DND-41 (cell line): Measurements from ENCODE around the gene PLIN4.

ENCODE experiments used
- ATAC-seq: fragments of 200-7000 bp; cut with Tn5 transposase; 3 replicates; pipeline ENCODE4 v1.9.1; 2021; ENCODE audit warnings: low read depth; ENCODE audit not compliant: insufficient read depth
- DNase-seq: peaks from one replicate; pipeline ENCODE4 v3.0.0-alpha.2; 2020
- H2AFZ ChIP-seq: 2 replicates; pipeline ENCODE4 v1.6.0; 2012; ENCODE audit warnings: low read depth, low read length
- H3K27ac ChIP-seq: 2 replicates; pipeline ENCODE4 v1.5.1; 2012; ENCODE audit warnings: low read length, inconsistent platforms
- H3K27me3 ChIP-seq: fragments of 200-600 bp; sonication (generic); 2 replicates; pipeline ENCODE4 v1.6.0; 2012; ENCODE audit warnings: low read length, mild to moderate bottlenecking, inconsistent platforms; ENCODE audit not compliant: insufficient read depth, poor library complexity
- H3K36me3 ChIP-seq: 2 replicates; pipeline ENCODE4 v1.5.1; 2012; ENCODE audit warnings: low read length, inconsistent platforms; ENCODE audit not compliant: insufficient read depth
- H3K4me1 ChIP-seq: 2 replicates; pipeline ENCODE4 v1.5.1; 2012; ENCODE audit warnings: mild to moderate bottlenecking, low read length; ENCODE audit not compliant: insufficient read depth
- H3K4me2 ChIP-seq: 2 replicates; pipeline ENCODE4 v1.6.0; 2012; ENCODE audit warnings: mild to moderate bottlenecking, moderate library complexity, low read length, inconsistent platforms; ENCODE audit not compliant: insufficient read depth
- H3K4me3 ChIP-seq, 2 experiments: fragments of 200-600 bp in 1 of 2; shearing (Covaris generic) in 1 of 2; 2 replicates each; pipeline ENCODE4 v1.5.1; 2012 to 2016; ENCODE audit warnings: inconsistent platforms in 2 of 2, low read length in 2 of 2, mild to moderate bottlenecking in 2 of 2, low read depth in 1 of 2, moderate library complexity in 1 of 2
- H3K79me2 ChIP-seq: 2 replicates; pipeline ENCODE4 v1.6.0; 2012; ENCODE audit warnings: low read length, inconsistent platforms; ENCODE audit not compliant: insufficient read depth
- H3K9ac ChIP-seq: 2 replicates; pipeline ENCODE4 v1.6.0; 2012; ENCODE audit warnings: low read depth, mild to moderate bottlenecking, inconsistent platforms, low read length, moderate library complexity
- H3K9me3 ChIP-seq: 2 replicates; pipeline ENCODE4 v1.5.1; 2012; ENCODE audit warnings: low read length, moderate library complexity, mild to moderate bottlenecking, inconsistent platforms; ENCODE audit not compliant: insufficient read depth, severe bottlenecking
- H4K20me1 ChIP-seq: 2 replicates; pipeline ENCODE4 v1.6.0; 2012; ENCODE audit warnings: low read length; ENCODE audit not compliant: insufficient read depth
- EZH2 ChIP-seq: IDR thresholded peaks from 3 replicates; pipeline ENCODE4 v1.6.1; 2012; ENCODE audit warnings: borderline replicate concordance, low read depth, mild to moderate bottlenecking, moderate library complexity, low read length, inconsistent platforms; ENCODE audit not compliant: severe bottlenecking
- TF ChIP-seq, protein P1 (sequence below): IDR thresholded peaks from 2 replicates; pipeline ENCODE4 v1.5.1; 2012; ENCODE audit warnings: borderline replicate concordance, low read length, moderate library complexity, mild to moderate bottlenecking; ENCODE audit not compliant: poor library complexity, severe bottlenecking; ENCODE audit errors: extremely low read depth

PLIN4 gene

DNA sequence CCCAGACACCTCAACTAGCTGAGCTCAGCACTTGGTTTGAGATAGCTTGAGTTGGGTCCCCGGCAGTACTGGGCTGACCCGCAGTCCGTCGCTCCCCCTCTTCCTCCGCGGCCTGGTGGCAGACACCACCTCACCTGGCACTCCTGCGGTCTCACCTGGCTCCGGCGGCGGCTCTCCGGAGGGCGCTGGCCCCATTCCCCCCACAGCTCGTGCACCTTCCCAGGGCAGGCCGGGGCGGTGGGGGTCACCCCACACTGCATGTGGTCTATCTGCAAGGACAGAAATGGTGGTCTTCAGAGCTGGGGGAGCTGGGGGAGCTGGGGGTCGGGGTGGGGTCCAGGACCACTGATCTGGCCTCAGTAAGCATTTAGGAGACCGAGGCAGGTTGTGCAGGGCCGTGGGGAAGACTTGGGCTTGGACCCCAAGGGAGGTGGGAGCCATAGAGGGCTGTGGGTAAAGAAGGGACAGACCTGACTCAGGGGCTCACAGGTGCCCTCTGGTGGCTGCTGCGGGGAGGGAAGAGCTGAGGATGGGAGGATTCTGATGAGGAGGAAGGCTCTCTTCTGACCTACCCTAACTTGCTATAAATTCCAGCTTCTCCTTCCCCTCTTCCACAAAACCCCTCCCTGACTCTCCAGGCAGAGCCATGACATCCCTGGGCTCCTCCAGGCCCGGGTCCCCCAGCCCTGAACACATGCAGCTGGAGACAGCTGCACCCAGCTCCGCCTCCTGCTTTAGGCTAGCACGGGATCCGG, 6.7 kb upstream of the PLIN4 start:
- no peak overlapping the region for H3K9ac ChIP-seq
- DNase-seq (peak; percentile 65), ATAC-seq (peak; percentile 82)
- no peaks in the 10 kb centered on the region for H4K20me1 ChIP-seq
- H3K4me1 ChIP-seq, result no peaks in the 10 kb centered on the region
- no peaks in the 10 kb centered on the region for H3K9me3 ChIP-seq
- no peaks in the 10 kb centered on the region for H3K79me2 ChIP-seq
- no peak for TF ChIP-seq EZH2
- TF ChIP-seq, protein P1, sequence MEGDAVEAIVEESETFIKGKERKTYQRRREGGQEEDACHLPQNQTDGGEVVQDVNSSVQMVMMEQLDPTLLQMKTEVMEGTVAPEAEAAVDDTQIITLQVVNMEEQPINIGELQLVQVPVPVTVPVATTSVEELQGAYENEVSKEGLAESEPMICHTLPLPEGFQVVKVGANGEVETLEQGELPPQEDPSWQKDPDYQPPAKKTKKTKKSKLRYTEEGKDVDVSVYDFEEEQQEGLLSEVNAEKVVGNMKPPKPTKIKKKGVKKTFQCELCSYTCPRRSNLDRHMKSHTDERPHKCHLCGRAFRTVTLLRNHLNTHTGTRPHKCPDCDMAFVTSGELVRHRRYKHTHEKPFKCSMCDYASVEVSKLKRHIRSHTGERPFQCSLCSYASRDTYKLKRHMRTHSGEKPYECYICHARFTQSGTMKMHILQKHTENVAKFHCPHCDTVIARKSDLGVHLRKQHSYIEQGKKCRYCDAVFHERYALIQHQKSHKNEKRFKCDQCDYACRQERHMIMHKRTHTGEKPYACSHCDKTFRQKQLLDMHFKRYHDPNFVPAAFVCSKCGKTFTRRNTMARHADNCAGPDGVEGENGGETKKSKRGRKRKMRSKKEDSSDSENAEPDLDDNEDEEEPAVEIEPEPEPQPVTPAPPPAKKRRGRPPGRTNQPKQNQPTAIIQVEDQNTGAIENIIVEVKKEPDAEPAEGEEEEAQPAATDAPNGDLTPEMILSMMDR, result peak; percentile 79
- H3K27me3 ChIP-seq, result no peaks in the 10 kb centered on the region
- no peak overlapping the region for H3K27ac ChIP-seq
- peak overlapping the region; percentile 45; the same call in 1 of the 2 replicates for H2AFZ ChIP-seq
- H3K36me3 ChIP-seq, result no peaks in the 10 kb centered on the region
- H3K4me3 ChIP-seq, result no peak overlapping the region
- no peak overlapping the region for H3K4me2 ChIP-seq

DNA sequence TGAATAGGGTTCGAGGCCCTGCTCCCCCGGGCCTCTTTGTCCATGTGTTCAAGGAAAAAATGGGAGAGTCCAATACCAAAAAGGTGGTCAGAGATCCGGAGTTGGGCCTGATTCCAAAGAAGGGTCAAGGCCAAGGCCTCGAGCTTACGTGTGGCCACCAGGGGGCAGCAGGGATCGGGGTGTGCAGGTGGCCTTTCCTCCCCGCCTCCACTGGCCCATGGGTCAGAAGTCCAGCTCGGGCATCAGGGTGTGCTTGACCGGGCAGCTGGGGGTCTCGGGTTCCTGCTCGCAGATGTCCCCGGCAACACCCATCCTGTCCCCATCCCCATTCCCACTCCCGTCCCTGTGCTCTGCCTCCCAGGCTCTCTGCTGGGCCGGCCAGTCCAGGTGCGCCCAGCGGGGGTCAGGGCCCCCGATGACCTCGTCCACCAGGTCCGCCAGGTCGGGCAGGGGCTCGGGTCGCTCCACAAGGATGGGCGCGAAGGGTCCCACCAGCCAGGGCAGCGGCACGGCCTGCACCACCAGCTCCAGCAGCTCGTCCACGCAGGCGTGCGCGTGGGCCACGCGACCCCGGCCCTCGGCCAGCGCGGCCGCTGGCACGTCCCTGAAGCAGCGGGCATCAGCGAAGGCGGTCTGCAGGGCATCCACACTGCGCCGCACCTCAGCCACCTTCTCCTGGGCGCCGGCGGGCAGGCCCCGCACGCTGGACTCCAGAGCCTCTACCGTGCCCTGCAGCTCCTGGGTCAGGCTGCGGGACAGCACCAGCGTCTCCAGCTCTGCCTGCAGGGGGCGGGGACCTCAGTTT, 5.2 kb upstream of the PLIN4 start:
- H3K27me3 ChIP-seq, result no peaks in the 10 kb centered on the region
- ATAC-seq (no peak), DNase-seq (no peak)
- no peak overlapping the region for H3K4me3 ChIP-seq
- H3K4me1 ChIP-seq, result no peaks in the 10 kb centered on the region
- no peaks in the 10 kb centered on the region for H3K36me3 ChIP-seq
- H3K27ac ChIP-seq, result no peak overlapping the region
- no peak overlapping the region for H2AFZ ChIP-seq
- H3K4me2 ChIP-seq, result no peak overlapping the region
- no peak overlapping the region for H3K9ac ChIP-seq
- no peaks in the 10 kb centered on the region for H3K79me2 ChIP-seq
- H4K20me1 ChIP-seq, result no peaks in the 10 kb centered on the region
- no peak for TF ChIP-seq EZH2
- TF ChIP-seq, protein P1, result peak; percentile 69
- H3K9me3 ChIP-seq, result no peaks in the 10 kb centered on the region

DNA sequence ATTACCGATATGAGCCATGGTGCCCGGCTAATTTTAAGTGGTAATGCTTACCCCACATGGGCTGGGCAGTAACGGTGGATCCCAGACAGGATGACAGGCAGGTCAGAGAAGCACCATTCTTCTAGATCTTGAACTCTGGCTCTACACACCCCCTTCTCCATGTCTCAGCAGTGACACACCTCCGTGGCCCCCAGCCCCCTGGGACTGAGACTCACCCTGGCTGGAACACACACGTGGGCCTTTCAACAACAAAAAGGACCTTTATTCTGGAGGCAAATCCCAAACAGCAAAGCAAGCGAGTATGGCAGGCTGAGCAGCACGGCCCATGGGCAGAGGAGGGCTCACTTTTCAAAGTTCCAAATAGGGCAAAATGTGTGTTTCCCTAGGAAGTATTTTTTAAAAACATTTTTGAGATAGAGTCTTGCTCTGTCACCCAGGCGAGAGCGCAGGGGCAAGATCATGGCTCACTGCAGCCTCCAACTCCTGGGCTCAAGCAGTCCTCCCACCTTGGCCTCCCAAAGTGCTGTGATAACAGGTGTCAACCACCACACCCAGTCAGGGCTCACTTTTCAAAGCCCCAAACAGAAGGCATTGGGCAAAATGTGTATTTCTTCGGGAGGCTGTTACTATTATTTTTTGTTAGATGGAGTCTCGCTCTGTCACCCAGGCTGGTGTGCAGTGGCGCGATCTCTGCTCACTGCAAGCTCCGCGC, 4.2 kb upstream of the PLIN4 start:
- Histone ChIP-seq H3K27me3 (no peaks in the 10 kb centered on the region), H3K4me1 (no peaks in the 10 kb centered on the region), H3K9ac (no peak overlapping the region), H3K4me2 (no peak overlapping the region), H3K27ac (no peak overlapping the region), H3K79me2 (no peaks in the 10 kb centered on the region), H3K9me3 (no peaks in the 10 kb centered on the region), H4K20me1 (no peaks in the 10 kb centered on the region), H3K36me3 (no peaks in the 10 kb centered on the region), H2AFZ (no peak overlapping the region), H3K4me3 (no peak overlapping the region)
- no peak for ATAC-seq
- DNase-seq, result no peak
- TF ChIP-seq, protein P1, result no peak
- TF ChIP-seq EZH2, result no peak
